Ecto neural progenitor cell (in vitro differentiated cells): Measurements from ENCODE around the gene CERS5.
A peak's percentile ranks its signal among the peaks of the same experiment; 100 is the strongest.

Source experiments
- DNase-seq: peaks from one replicate; pipeline ENCODE4 v3.0.0-alpha.2; 2018; ENCODE audit warnings: low spot score

CERS5 gene

DNA sequence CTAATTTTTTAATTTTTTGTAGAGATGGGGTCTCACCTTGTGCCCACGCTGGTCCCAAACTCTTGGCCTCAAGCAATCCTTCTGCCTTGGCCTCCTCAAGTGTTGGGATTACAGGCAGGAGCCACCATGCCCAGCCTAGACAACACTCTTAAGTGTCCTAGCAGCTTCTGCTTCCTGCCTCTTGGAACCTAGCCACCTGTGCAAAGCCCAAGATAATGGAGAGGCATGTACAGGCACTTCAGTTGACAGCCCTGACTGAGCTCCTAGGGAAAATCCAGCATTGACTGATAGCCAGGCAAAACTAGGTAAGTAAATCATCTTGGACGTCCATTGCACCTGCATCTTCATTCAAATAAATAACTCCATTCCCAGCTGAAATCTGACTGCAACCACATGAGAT, 39.6 kb downstream of the CERS5 start:
- no peak for DNase-seq

DNA sequence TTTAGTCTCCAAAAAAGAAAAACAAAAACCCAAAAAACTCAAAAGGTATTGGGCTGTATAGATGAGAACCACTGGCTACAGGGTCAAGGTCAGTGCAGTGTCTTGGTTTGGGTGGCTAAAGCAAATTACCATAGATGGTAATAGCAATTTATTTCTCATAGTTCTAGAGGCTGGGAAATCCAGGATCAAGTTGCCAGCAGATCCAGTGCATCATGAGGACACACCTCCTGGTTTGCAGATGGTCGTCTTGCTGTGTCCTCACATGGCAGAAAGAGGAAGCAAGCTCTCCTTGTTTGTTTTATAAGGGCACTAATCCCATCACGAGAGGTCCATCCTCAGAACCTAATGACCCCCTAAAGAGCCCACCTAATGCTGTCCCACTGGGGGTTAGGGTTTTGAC, 44.0 kb downstream of the CERS5 start:
- DNase-seq, result no peak

DNA sequence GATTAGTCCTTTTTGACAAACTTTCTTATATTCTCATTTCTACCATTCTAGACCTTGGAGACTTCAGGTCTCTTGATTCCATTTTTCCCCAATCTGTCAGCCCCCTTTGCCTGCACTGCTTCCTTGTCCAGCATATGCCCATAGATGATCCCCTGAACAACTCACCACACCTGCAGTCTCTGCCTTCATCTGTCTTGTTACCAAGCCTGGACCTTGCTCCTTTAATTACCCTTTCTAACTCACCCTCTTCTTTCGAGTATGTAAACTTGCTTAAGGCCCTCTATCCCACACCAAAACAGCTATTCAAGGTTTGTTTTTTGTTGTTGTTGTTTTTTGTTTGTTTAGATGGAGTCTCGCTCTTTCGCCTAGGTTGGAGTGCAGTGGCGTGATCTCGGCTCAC, 45.5 kb downstream of the CERS5 start:
- DNase-seq, result no peak

DNA sequence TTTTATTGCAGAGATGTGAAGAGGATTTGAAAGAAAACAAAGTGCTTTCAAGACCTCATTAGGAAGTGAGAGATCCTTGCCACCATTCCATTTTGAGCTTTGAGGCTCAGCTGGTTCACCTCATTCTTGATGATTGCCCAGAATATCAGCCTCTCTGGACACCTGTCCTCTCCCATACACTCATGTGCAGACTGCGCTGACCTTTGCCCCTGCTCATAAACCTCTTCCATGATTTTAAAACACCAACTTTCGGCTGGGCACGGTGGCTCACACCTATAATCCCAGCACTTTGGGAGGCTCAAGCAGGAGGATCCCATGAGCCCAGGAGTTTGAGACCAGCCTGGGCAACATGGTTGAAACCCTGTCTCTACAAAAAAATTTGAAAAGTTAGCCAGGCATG, 46.2 kb downstream of the CERS5 start:
- DNase-seq, result no peak

DNA sequence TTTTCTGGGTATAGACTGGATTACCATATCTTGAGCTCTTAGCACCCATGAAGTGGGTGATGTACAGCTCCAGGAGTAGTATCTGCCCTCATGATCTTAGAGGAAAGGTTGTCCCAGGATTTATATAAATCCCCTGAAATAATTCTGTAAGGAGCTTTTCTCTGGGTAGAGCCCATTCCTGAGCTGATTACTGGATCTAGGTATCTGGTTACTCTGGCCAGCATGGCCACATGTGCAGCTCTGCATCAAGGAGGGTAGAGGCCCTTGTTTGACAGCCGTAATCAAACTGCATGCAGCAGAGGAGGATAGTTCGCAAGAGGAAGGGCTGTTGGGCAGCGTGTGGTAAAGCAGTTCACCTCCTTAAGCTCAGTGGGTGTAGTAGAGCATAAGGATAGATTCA, 46.6 kb downstream of the CERS5 start:
- no peak for DNase-seq

DNA sequence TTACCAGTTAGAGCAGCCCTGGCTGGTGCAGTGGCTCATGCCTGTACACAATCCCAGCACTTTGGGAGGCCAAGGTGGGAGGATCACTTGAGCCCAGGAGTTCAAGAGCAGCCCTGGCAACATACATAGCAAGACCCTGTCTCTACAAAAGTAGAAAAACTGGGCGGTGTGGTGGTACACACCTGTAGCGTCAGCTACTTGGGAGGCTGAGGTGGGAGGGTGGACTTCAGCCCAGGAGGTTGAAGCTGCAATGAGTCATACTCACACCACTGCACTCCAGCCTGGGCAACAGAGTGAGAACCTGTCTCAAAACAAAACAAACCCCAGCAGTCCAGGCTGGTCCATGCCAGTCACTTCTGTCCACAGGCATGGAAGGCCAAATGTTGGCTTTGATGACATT, 47.8 kb downstream of the CERS5 start:
- DNase-seq, result no peak

DNA sequence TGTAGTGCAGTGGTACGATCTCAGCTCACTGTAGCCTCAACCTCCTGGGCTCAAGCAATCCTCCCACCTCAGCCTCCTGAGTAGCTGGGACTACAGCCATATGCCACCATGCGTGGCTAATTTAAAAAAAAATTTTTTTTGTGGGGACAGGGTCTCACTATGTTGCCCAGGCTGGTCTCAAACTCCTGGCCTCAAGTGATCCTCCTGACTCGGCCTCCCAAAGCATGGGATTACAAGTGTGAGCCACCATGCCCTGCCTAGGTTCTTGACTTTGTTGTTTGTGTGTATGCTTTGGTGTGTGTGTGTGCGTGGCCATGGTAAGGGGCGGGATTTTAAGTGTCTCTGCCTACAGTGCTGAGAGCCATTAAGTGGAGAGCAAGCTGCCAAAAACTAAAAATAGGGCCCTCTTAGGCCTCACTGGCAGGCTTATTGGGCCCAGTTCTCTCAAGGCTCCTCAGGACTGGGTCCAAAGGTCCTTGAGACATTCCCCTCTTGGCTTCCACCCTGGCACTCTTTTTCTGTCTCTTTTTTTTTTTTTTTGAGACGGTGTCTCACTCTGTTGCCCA, 50.0 kb downstream of the CERS5 start:
- DNase-seq, result no peak

DNA sequence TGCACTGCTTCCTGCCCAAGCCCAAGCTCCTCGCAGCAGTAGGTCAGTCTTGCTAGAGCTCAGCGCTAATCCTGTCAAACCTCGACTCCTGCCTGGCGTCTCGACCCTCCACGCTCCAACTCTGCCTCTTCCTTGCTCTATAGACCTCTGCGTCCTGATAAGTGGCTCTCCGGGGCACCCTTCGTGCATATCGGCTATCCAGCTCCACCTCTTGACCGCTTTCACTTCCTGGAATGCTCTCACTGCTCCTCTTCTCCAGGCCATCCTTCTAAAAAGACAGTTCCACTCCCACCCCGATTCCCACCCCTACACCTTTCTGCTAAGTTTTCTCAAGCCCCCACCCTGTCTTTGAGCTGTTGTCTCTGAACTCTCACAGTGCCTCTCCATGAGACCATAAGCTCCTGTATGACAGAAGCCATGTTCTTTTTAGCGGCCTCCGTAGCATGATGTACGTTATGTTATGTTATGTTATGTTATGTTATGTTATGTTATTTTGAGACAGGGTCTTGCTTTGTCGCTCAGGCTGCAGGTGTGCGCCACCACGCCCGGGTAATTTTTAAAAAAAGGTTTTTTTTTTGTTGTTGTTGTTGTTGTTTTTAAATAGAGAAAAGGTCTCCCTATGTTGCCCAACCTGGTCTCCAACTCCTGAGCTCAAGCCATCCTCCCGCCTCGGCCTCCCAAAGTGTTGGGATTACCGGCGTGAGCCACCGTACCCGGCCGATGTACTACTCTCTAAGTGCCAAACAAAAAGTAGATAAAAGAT, 54.5 kb downstream of the CERS5 start:
- DNase-seq, result no peak

DNA sequence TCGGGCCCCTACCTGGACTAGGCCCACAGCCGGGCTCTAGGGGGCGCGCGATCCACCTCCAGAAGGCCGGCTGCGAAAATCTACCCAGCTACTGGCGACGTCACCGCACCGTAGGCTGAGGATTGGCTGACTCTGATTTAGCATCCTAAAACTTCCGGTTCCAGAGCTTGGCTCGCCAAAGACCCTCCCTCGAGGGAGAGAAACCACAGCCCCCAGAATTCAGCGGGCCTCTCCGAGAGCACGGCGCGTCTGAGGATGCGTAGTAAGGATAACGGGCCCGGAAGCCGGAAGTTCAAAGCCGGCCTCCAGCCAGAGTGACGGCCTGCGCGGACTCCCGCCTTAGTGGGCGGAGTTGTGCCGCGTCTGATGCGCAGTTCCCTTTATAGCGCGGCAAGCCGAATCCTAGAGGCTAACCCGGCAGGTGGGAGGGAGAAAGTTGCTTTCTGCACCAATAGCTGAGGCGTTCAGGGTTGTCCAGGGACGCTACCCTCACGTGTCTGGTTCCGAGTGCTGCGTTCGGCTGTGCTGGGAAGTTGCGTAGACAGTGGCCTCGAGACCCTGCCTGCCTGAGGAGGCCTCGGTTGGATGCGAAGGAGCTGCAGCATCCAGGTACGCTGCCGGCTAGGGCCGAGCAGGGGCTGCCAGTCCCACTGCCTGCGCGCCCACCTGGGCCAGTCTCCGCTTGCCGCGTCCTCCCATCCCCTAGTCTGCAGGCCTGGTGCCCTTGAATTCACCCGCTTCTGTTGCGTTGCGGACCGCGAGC, 55.3 kb downstream of the CERS5 start, which contains the start of gene COX14:
COX14 (plus strand) TSS at position 544 of the 763 bp plus-strand sequence. CDS start 7,808 bp downstream, outside the sequence.
- DNase-seq, result peak; percentile 100

DNA sequence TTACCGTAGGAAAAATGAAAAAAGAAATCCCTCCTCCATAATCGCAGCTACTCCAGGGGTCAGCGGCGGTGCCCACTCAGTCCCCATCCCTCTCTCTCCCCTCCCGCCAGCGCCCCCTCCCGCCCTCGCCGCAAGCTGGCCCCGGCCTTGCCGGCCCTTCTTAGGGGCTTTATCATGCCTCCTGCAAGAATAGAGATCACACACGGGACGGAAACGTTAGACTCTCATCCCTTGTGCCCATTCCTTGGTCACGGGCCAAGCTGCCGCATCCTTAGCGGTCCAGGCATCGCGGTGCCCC, 55.8 kb downstream of the CERS5 start:
- DNase-seq, result no peak

DNA sequence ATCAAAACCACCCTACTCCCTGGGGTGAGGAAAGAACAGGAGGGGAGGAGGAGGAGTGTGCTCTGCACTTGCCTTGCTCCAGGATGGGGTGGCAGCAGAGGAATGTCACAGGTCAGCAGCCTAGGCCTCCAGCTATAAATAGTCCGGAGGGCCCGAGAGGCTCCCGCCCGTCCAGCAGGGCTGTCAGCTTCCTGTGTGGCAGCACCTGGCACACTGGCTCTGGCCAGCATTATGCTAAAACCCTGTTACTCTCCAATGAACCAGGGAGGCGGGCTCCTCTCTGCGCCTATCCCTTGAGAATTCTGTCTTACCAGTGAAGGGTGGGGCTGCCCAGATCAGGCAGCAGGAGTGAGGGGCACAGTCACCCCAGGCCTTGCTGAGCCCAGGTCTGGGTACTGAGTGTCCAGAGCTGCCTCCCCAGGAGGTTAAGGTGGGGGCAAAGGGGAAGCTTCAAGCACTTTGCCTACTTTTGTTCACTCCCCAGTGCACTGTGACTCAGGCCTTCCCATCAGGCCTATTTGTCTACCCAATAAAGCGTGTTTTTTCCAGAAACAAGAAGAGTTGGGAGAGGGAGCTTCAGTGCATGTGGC, 56.3 kb downstream of the CERS5 start:
- DNase-seq, result peak; percentile 75

DNA sequence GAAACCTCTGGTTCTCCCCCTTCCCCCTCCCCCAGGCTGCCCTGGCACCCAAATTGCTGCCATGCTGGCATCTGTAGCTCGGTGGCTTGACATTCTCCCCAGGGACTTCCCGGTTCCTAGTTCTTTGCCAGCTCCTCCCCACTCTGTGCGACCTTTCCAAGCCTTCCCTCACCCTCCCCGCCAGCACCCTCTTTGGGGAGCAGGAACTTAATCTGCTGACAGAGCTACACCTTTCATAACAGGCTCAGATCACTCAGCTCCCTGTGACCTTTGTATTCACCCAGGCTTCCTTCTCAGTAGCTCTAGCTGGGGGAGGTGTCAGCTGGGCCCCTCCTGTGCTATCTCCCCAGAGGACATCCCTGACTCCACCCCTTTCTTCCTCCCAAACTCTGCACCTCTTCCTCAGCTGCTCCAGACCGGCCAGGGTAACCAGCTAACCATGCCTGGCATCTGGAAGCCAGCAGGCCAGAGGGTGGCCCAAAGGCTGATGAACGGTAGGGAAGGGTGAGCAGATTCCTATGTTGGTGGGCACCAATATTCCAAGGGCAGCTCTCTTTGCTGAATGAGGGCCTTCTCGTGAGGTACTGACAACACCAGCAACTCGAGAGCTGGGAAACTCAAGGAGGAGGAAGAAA, 56.9 kb downstream of the CERS5 start:
- DNase-seq, result no peak

DNA sequence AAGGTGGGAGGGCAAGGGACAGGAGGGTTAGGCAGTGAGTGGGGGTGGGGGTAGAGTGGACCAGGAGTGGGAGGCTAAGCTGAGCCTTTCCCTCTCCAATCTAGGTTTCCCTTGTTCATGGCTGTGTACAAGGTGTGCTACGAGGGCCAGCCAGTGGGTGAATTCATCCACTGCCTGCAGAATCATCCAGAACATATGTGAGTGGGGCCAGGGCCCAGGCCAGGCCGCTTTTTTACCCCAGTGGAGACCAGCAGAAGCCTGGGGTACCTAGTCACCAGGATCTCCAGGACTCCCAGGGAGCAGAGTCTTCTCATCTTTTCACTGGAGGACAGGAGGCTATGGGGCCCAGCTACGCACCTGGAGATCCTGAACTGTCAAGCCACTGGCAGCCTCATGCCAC, 57.9 kb downstream of the CERS5 start:
- DNase-seq, result no peak

DNA sequence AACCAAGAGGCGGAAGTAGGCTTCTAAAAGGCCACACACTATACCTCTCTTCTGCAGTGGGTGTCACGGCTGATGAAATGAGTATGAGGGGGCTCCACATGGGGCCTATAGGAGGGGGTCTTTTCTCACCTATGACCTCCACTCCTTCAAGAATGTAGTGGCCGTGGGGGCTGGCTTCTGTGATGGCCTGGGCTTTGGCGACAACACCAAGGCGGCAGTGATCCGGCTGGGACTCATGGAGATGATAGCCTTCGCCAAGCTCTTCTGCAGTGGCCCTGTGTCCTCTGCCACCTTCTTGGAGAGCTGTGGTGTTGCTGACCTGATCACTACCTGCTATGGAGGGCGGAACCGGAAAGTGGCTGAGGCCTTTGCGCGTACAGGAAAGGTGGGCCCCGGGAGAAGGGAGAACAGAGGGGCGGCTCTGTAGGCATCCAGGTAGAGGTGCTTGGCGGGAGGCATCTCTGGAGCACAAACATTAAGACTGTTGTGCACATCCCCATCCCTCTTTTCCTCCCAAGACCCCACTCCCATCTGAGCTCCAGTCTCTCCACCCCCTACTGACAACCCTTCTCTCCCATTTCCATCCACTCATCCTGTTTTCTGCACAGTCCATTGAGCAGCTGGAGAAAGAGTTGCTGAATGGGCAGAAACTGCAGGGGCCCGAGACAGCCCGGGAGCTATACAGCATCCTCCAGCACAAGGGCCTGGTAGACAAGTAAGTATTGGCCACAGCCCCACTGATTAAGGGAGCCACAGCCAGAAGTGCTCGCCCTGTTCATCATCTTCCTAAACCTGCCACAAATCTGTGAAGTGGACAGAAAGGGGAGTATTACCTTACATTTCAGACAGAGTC, 59.5 kb downstream of the CERS5 start:
- no peak for DNase-seq

DNA sequence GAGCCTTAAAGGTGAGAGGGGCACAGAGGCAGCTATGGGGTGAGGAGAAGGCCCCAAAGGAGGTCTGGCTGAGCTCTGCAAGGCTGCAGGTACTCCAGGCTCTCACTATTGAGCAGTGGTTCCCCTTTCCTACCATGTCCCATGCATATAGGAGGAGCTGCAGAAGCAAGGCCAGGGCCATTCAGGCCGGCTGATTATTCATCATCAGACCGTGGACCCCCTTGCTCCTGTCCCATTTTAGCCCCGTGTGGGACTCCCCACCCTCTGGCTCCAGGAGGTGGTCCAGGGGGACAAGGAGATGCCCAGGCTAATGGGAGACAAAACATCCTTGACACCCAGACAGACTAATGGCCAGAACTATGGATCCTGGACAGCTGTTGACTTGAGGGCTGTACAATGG, 60.3 kb downstream of the CERS5 start:
- no peak for DNase-seq

DNA sequence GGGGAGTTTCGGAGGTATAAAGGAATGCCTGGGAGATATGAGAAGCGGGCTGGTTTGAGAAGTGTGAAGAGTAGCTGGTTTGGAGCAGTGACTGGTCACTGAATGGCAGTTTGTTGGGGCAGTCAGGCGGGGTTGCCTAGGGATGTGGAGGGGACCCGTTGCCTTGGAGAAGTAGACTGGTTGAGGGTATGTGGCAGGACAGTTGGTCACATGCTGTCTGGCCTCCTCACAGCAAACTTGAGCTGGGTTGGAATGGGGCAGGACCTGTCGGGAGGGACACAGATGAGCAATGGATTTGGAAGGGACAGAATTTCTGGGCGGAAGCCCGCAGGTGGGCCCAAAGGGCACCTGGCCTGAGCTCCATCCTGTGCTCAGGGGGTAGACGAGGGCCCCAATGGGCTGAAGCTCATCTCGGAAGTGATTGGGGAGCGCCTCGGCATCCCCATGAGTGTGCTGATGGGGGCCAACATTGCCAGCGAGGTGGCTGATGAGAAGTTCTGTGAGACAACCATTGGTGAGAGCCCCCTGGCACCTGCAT, 61.2 kb downstream of the CERS5 start:
- DNase-seq, result no peak

DNA sequence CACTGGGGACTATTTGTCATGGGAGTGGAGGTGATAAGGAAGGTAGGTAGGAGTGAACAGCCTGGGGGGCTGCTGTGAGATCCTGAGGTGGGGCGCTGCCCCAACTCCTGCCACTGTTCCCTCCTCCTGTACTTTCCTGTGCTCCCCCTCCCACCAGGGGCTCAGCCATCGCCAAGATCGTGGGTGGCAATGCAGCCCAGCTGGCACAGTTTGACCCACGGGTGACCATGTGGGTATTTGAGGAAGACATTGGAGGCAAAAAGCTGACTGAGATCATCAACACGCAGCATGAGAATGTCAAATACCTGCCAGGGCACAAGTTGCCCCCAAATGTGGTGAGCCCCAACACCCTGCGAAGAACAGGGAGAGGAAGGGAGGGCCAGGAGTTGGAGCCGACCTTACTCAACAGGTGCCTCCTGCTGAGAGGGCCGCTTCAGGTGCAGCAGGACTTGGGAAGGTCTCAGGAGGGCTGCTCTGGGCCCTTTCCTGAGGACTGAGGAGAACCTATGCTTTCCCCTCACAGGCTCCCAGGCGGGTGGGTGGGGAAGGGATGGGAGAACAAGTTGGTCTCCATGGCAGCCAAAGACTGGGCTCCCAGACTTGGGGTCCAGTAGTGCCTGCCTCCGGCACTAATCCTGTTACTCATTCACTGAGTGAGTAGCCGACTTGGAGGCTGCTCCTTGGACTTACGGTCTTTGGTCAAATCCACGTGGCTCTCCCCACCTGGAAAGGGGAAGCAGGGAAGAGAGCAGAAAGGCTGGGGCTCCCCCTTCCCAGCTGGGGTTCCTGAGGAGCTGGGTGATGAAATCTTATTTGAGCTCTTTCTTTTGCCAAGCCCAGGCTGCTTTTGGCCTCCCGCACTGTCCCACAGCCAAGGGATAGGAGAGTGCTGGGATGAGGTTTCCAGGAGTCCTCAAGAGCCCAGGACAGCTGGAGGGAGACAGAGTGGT, 62.5 kb downstream of the CERS5 start:
- DNase-seq, result no peak

DNA sequence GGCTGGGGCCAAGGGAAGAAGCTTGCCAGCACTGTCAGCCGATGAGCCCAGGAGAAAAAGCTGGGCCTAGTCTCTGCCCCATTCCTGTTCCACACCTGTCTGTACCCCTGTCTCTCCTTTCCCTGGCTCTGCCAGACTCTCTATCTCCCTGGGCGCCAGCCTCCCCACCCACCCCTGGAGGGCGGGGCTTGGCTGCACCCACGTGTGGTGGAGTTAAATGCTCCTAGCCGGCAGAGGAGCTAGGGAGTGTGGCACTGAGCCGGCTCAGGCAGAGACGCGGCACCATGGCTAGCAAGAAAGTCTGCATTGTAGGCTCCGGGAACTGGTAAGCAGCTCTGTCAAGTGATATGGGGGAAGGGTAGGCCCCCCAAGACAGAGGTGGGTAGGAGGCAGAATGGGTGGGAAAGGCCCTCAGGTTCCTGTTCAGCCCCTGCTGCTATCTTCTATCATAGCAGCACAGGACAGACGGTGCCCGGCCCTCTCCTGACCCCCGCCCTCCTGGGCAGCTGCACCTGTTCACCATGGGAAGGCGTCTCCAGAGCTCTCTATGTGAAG, 63.3 kb downstream of the CERS5 start, which contains the start of gene GPD1:
GPD1 (plus strand) TSS at position 242 of the 555 bp plus-strand sequence; CDS start at position 285, 43 bp downstream.
- peak; percentile 70 for DNase-seq

DNA sequence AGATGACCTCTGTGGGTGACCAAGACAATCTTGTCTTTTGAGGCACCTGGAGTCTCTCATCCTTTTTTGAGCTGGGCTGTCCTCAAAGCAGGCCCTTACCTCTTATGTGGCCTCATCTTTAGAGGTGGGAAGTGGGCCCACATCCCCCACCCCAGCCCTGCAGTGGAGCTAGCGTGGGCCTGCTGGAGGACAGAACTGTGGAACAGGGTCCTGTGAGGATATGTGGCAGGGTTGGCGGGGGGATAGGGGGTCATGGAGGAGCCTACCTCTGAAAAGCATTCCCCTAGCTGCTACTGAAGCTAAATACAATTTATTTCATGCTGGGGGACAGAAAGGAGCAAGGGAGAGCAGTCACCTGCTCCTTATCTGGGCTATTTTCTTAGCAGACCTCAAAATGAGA, 63.8 kb downstream of the CERS5 start:
- no peak for DNase-seq
